ENCODE data around the gene EEF2. TPM values are rescaled to one million over a fixed set of nuclear protein-coding genes. Genes with fewer than 3 reads are reported as not detected.
A peak's percentile ranks its signal among the peaks of the same experiment; 100 is the strongest.

The EEF2 gene
- total RNA-seq, 1 experiment from 2014 or later, result 3,615 TPM

DNA sequence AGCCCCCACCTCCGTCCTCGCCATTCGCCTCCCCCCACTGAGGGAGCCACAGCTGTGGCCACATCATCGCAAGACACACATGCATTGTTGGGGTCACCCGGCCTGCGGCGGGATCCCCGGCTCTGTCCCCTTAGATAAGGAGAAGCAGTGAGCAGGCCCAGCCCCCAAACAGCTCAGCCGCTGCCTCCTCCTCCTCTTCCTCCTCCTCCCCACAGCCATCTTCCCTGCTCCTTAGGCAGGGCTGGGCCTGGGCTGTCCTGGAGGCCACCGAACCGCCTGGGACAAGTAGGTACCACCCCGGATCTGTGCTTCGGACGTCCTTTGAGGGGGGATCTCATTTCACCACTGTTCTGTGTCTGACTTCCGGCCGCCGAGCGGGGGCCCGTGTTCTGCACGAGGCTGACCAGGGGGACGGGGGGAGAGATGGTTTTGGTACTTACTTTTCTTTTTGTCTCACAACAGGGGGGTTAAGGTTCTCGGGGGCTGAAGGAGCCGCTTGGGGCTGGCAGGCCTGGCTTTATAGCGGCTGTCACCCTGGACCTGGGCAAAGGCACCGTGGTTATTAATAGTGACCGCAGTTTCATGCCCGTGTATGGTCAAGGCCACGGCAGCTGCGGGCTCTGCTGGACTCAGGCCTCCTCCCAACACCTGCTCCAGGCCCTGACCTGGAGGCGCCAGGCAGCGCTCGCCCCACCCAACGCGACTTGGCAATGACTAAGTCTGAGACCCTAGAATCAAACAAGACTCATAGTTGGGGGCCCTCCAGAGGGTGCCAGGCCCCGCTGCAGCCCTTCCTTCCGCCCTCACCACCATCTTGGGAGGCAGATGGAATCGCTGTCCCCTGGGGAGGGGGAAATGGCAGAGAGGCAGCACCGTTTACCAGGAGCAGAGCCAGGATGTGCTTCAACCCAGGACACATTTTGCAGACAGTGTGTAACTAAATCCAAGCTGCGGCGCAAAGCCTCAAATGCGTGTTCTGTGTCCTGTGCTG lies 34.1 kb downstream of the EEF2 start:
- Histone ChIP-seq H3K79me1 (ENCODE audit: insufficient read depth, low read depth, low read length, poor library complexity, severe bottlenecking) (no peaks in the 10 kb centered on the region), H2AK5ac (ENCODE audit: insufficient read length, low read length) (no peak overlapping the region), H3K27me3 (ENCODE audit: insufficient read depth, low read length) (no peaks in the 10 kb centered on the region), H3K9ac (ENCODE audit: extremely low read depth, insufficient read length, low read length) (no peak overlapping the region), H2BK12ac (ENCODE audit: insufficient read length, low read depth, low read length) (no peak overlapping the region), H3K4ac (ENCODE audit: low read depth, low read length) (no peak overlapping the region), H3K23me2 (ENCODE audit: insufficient read length, low read depth, low read length, poor library complexity, severe bottlenecking) (no peaks in the 10 kb centered on the region), H2BK20ac (ENCODE audit: low read depth, low read length, poor library complexity, severe bottlenecking) (no peak overlapping the region), H3K14ac (ENCODE audit: insufficient read depth, low read length) (peak overlapping the region; percentile 37; the same call in 1 of the 2 replicates), H2BK15ac (ENCODE audit: low read depth, low read length) (no peak overlapping the region), H3K18ac (ENCODE audit: insufficient read length, low read depth, low read length) (peak overlapping the region; percentile 17), H4K20me1 (ENCODE audit: control insufficient read depth, insufficient read depth, insufficient read length) (no peaks in the 10 kb centered on the region), H3K56ac (ENCODE audit: insufficient read length, low read depth, low read length) (no peak overlapping the region), H3K9me3 (ENCODE audit: control insufficient read depth, low read depth, low read length) (no peaks in the 10 kb centered on the region), H3K23ac (ENCODE audit: insufficient read length, low read depth, low read length) (no peak overlapping the region), H3T11ph (ENCODE audit: low read length) (no peak overlapping the region), H4K8ac (replicated peaks; ENCODE audit: insufficient read length, low read depth, low read length) (no peak overlapping the region), H3K27ac (ENCODE audit: insufficient read length, low read depth, low read length) (no peak overlapping the region), H2BK5ac (ENCODE audit: insufficient read length, low read length) (no peak overlapping the region), H4K5ac (ENCODE audit: insufficient read length, low read depth, low read length) (no peak overlapping the region), H4K91ac (ENCODE audit: insufficient read length, low read depth, low read length) (no peak overlapping the region), H2BK120ac (ENCODE audit: low read depth, low read length, poor library complexity, severe bottlenecking) (no peak overlapping the region), H3K4me1 (ENCODE audit: insufficient read depth, low read length) (no peaks in the 10 kb centered on the region), H3K79me2 (ENCODE audit: insufficient read depth, low read length) (no peaks in the 10 kb centered on the region), H3K4me2 (ENCODE audit: insufficient read depth, insufficient read length, low read length) (no peak overlapping the region), H2AFZ (ENCODE audit: low read length) (no peak overlapping the region)
- Mint-ChIP-seq H3K36me3 (ENCODE audit: insufficient read depth in 1 of 3, low read depth in 3 of 3) (peaks cover 0 to 5% (median 0%) of the 10 kb centered on the region in 3 experiments; a peak in 3 of 7 replicates), H3K9me3 (no peaks in the 10 kb centered on the region), H3K27ac (peak overlapping the region; percentile 39 to 87 (median 62); a peak in 3 of 7 replicates), H3K4me1 (peaks cover 3 to 17% of the 10 kb centered on the region in 2 experiments; a peak in 3 of 4 replicates), H3K4me3 (no peak overlapping the region; a peak in 1 of 5 replicates), H3K27me3 (ENCODE audit: low read depth) (no peaks in the 10 kb centered on the region; the same call in 1 of the 2 replicates)
- no CpG with 5 or more reads among the region's 41 CpGs for WGBS (ENCODE audit: extremely low coverage, insufficient read length, low lambda C conversion rate)
- TF ChIP-seq CTCF (conservative IDR thresholded peaks at IDR 0.05), result no peak
- no peak for DNase-seq

Measured in H9 (cell line).